ENCODE measurements around the gene DCBLD2.

DCBLD2 gene

GRCh38 chr3:98797905-98798304 is 103.6 kb downstream of the DCBLD2 start:
- DNase-seq (ENCODE audit: low read depth, low spot score): no peak

- DNase-seq (ENCODE audit: low read depth, low spot score): no peak
Measured at GRCh38 chr3:98796334-98796733, 105.2 kb downstream of the DCBLD2 start.

GRCh38 chr3:98793971-98794370 is 107.5 kb downstream of the DCBLD2 start:
- DNase-seq (ENCODE audit: low read depth, low spot score): peak; percentile 43

- DNase-seq (ENCODE audit: low read depth, low spot score): peak; percentile 31
Measured at GRCh38 chr3:98791341-98792325, 109.9 kb downstream of the DCBLD2 start.

GRCh38 chr3:98788651-98789050 is 112.8 kb downstream of the DCBLD2 start:
- peak; percentile 66 for DNase-seq (ENCODE audit: low read depth, low spot score)

GRCh38 chr3:98787181-98787580 is 114.3 kb downstream of the DCBLD2 start:
- no peak for DNase-seq (ENCODE audit: low read depth, low spot score)

- DNase-seq (ENCODE audit: low read depth, low spot score): peak; percentile 32
Measured at GRCh38 chr3:98786364-98787006, 115.0 kb downstream of the DCBLD2 start.

- DNase-seq (ENCODE audit: low read depth, low spot score): peak; percentile 71
Measured at GRCh38 chr3:98784666-98785600, 116.6 kb downstream of the DCBLD2 start.

GRCh38 chr3:98784042-98784441 is 117.5 kb downstream of the DCBLD2 start:
- peak; percentile 69 for DNase-seq (ENCODE audit: low read depth, low spot score)

GRCh38 chr3:98782824-98783500 is 118.5 kb downstream of the DCBLD2 start:
- peak; percentile 60 for DNase-seq (ENCODE audit: low read depth, low spot score)

GRCh38 chr3:98780343-98780742 is 121.2 kb downstream of the DCBLD2 start:
- peak; percentile 27 for DNase-seq (ENCODE audit: low read depth, low spot score)

- DNase-seq (ENCODE audit: low read depth, low spot score): peak; percentile 59
Measured at GRCh38 chr3:98779541-98780335, 121.8 kb downstream of the DCBLD2 start.

GRCh38 chr3:98778852-98779413 is 122.6 kb downstream of the DCBLD2 start:
- peak; percentile 71 for DNase-seq (ENCODE audit: low read depth, low spot score)

GRCh38 chr3:98778383-98778782 is 123.1 kb downstream of the DCBLD2 start:
- peak; percentile 49 for DNase-seq (ENCODE audit: low read depth, low spot score)

- DNase-seq (ENCODE audit: low read depth, low spot score): peak; percentile 54
Measured at GRCh38 chr3:98777801-98778220, 123.7 kb downstream of the DCBLD2 start.

GRCh38 chr3:98777286-98777685 is 124.2 kb downstream of the DCBLD2 start:
- no peak for DNase-seq (ENCODE audit: low read depth, low spot score)

GRCh38 chr3:98776140-98776493 is 125.4 kb downstream of the DCBLD2 start:
- DNase-seq (ENCODE audit: low read depth, low spot score): no peak

GRCh38 chr3:98775459-98776139 is 125.9 kb downstream of the DCBLD2 start:
- DNase-seq (ENCODE audit: low read depth, low spot score): no peak

GRCh38 chr3:98772022-98772421 is 129.5 kb downstream of the DCBLD2 start:
- no peak for DNase-seq (ENCODE audit: low read depth, low spot score)
